ENCODE results near the gene FAM234B. TPM values are rescaled to one million over a fixed set of nuclear protein-coding genes. Genes with fewer than 3 reads are reported as not detected.

The FAM234B gene
- total and polyA plus RNA-seq, 2 experiments from 2014 or later, result 9.5 to 21.1 TPM

DNA sequence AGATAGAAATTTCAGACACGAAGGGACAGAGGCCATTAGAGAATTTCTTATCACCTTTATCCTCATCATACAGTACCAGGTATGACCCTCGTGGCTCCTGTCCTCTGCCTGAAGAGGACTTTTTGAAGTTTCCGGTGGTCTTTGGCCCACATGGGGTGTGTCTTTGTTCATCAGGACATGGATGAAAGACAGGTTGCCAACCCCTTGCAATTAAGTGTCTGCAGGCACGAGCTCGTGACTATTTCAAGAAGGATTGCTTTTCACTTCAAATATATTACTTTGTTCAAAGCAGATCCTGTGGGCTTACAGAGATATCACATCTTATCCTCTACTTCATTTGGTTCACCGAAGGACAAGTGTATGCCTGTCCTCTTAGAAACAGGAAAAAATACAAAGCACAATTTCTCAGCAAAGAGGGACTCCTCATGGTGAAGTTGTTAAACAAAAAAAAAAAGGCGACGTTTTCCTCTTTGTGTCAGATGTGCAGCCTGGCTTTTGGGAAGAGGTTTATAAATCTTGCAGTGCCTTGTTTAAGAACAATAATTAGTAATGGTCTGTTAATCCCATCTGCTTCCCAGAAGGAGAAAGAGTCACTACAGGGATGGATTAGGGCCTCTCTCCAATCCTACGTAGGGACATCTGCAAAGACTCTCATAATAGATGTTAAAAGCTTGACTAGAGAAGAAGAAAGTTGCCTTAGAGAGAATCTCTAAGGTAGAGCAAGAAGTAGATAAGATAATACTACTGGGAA lies 13.5 kb upstream of the FAM234B start (continued):
- TF ChIP-seq EZH2phosphoT487 (IDR thresholded peaks at IDR 0.05; ENCODE audit: unreplicated experiment), result no peak
- TF ChIP-seq, protein P1, sequence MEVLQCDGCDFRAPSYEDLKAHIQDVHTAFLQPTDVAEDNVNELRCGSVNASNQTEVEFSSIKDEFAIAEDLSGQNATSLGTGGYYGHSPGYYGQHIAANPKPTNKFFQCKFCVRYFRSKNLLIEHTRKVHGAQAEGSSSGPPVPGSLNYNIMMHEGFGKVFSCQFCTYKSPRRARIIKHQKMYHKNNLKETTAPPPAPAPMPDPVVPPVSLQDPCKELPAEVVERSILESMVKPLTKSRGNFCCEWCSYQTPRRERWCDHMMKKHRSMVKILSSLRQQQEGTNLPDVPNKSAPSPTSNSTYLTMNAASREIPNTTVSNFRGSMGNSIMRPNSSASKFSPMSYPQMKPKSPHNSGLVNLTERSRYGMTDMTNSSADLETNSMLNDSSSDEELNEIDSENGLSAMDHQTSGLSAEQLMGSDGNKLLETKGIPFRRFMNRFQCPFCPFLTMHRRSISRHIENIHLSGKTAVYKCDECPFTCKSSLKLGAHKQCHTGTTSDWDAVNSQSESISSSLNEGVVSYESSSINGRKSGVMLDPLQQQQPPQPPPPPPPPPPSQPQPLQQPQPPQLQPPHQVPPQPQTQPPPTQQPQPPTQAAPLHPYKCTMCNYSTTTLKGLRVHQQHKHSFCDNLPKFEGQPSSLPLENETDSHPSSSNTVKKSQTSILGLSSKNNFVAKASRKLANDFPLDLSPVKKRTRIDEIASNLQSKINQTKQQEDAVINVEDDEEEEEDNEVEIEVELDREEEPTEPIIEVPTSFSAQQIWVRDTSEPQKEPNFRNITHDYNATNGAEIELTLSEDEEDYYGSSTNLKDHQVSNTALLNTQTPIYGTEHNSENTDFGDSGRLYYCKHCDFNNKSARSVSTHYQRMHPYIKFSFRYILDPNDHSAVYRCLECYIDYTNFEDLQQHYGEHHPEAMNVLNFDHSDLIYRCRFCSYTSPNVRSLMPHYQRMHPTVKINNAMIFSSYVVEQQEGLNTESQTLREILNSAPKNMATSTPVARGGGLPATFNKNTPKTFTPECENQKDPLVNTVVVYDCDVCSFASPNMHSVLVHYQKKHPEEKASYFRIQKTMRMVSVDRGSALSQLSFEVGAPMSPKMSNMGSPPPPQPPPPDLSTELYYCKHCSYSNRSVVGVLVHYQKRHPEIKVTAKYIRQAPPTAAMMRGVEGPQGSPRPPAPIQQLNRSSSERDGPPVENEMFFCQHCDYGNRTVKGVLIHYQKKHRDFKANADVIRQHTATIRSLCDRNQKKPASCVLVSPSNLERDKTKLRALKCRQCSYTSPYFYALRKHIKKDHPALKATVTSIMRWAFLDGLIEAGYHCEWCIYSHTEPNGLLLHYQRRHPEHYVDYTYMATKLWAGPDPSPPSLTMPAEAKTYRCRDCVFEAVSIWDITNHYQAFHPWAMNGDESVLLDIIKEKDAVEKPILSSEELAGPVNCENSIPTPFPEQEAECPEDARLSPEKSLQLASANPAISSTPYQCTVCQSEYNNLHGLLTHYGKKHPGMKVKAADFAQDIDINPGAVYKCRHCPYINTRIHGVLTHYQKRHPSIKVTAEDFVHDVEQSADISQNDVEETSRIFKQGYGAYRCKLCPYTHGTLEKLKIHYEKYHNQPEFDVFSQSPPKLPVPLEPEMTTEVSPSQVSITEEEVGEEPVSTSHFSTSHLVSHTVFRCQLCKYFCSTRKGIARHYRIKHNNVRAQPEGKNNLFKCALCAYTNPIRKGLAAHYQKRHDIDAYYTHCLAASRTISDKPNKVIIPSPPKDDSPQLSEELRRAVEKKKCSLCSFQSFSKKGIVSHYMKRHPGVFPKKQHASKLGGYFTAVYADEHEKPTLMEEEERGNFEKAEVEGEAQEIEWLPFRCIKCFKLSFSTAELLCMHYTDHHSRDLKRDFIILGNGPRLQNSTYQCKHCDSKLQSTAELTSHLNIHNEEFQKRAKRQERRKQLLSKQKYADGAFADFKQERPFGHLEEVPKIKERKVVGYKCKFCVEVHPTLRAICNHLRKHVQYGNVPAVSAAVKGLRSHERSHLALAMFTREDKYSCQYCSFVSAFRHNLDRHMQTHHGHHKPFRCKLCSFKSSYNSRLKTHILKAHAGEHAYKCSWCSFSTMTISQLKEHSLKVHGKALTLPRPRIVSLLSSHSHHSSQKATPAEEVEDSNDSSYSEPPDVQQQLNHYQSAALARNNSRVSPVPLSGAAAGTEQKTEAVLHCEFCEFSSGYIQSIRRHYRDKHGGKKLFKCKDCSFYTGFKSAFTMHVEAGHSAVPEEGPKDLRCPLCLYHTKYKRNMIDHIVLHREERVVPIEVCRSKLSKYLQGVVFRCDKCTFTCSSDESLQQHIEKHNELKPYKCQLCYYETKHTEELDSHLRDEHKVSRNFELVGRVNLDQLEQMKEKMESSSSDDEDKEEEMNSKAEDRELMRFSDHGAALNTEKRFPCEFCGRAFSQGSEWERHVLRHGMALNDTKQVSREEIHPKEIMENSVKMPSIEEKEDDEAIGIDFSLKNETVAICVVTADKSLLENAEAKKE (CRISPR knock-in tag; IDR thresholded peaks at IDR 0.05), result no peak

DNA sequence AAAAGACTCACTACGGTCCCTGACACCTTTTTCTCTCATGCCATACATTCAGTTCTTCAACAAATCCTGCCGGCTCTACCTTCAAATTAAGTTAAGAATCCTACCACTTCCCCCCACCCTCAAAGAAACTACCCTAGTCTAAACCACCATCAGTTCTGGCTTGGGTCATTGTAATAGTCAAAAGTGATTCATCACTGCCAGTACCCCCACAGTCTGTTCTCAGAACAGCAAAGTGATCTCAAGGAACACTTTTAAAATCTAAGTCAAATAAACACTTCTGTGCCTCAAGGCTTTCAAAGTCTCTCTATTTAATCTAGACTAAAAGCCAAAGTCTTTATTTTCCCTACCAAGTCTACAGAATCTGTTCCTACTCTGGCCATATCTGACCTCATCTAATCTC lies 12.0 kb upstream of the FAM234B start:
- H3K27me3 Mint-ChIP-seq (ENCODE audit: insufficient read depth, low read depth, poor library complexity), result no peaks in the 10 kb centered on the region
- no peak for TF ChIP-seq EZH2phosphoT487 (IDR thresholded peaks at IDR 0.05; ENCODE audit: unreplicated experiment)
- no peak for TF ChIP-seq CREB1 (CRISPR knock-in tag; IDR thresholded peaks at IDR 0.05; ENCODE audit: low read depth)
- TF ChIP-seq NANOG (IDR thresholded peaks at IDR 0.05; ENCODE audit: borderline replicate concordance), result no peak
- TF ChIP-seq ZNF331 (CRISPR knock-in tag; IDR thresholded peaks at IDR 0.05; ENCODE audit: low read depth), result no peak
- no peak for TF ChIP-seq POLR2AphosphoS5 (IDR thresholded peaks at IDR 0.05; ENCODE audit: low read depth)
- TF ChIP-seq ZNF114 (CRISPR knock-in tag; IDR thresholded peaks at IDR 0.05), result no peak
- TF ChIP-seq, protein P2, sequence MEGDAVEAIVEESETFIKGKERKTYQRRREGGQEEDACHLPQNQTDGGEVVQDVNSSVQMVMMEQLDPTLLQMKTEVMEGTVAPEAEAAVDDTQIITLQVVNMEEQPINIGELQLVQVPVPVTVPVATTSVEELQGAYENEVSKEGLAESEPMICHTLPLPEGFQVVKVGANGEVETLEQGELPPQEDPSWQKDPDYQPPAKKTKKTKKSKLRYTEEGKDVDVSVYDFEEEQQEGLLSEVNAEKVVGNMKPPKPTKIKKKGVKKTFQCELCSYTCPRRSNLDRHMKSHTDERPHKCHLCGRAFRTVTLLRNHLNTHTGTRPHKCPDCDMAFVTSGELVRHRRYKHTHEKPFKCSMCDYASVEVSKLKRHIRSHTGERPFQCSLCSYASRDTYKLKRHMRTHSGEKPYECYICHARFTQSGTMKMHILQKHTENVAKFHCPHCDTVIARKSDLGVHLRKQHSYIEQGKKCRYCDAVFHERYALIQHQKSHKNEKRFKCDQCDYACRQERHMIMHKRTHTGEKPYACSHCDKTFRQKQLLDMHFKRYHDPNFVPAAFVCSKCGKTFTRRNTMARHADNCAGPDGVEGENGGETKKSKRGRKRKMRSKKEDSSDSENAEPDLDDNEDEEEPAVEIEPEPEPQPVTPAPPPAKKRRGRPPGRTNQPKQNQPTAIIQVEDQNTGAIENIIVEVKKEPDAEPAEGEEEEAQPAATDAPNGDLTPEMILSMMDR (conservative IDR thresholded peaks at IDR 0.05; ENCODE audit: low read depth in 2 of 2), result no peak
- TF ChIP-seq, protein P3, sequence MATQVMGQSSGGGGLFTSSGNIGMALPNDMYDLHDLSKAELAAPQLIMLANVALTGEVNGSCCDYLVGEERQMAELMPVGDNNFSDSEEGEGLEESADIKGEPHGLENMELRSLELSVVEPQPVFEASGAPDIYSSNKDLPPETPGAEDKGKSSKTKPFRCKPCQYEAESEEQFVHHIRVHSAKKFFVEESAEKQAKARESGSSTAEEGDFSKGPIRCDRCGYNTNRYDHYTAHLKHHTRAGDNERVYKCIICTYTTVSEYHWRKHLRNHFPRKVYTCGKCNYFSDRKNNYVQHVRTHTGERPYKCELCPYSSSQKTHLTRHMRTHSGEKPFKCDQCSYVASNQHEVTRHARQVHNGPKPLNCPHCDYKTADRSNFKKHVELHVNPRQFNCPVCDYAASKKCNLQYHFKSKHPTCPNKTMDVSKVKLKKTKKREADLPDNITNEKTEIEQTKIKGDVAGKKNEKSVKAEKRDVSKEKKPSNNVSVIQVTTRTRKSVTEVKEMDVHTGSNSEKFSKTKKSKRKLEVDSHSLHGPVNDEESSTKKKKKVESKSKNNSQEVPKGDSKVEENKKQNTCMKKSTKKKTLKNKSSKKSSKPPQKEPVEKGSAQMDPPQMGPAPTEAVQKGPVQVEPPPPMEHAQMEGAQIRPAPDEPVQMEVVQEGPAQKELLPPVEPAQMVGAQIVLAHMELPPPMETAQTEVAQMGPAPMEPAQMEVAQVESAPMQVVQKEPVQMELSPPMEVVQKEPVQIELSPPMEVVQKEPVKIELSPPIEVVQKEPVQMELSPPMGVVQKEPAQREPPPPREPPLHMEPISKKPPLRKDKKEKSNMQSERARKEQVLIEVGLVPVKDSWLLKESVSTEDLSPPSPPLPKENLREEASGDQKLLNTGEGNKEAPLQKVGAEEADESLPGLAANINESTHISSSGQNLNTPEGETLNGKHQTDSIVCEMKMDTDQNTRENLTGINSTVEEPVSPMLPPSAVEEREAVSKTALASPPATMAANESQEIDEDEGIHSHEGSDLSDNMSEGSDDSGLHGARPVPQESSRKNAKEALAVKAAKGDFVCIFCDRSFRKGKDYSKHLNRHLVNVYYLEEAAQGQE (IDR thresholded peaks at IDR 0.05; ENCODE audit: unreplicated experiment), result no peak
- TF ChIP-seq EZH2 (IDR thresholded peaks at IDR 0.05; ENCODE audit: low read depth, unreplicated experiment), result no peak
- no peak for TF ChIP-seq JUNB (IDR thresholded peaks at IDR 0.05; ENCODE audit: unreplicated experiment)
- no peak for TF ChIP-seq STAT1 (IDR thresholded peaks at IDR 0.05; ENCODE audit: unreplicated experiment)

More for the DNA sequence above, 12.0 kb upstream of the FAM234B start:
- DNase-seq (ENCODE audit: low spot score) (no peak), ATAC-seq (no peak)
- peaks cover 15% of the 10 kb centered on the region for H3K4me1 Mint-ChIP-seq
- Histone ChIP-seq H3K4me3 (no peak overlapping the region), H3K4me2 (no peak overlapping the region), H4K20me1 (replicated peaks; ENCODE audit: insufficient read depth) (no peaks in the 10 kb centered on the region), H2AFZ (0 out of 2 replicates have a peak overlapping the region, but pooled peaks have one; percentile 26), H3K36me3 (ENCODE audit: insufficient read depth) (no peaks in the 10 kb centered on the region), H3K27ac (ENCODE audit: low read depth) (no peak overlapping the region), H3K27me3 (ENCODE audit: insufficient read depth) (no peaks in the 10 kb centered on the region), H3K79me2 (replicated peaks; ENCODE audit: insufficient read depth) (no peaks in the 10 kb centered on the region), H3K4me1 (ENCODE audit: insufficient read depth) (peaks cover 16% of the 10 kb centered on the region), H3F3A (replicated peaks; ENCODE audit: low read depth) (no peaks in the 10 kb centered on the region), H3K9me2 (ENCODE audit: insufficient read depth) (no peaks in the 10 kb centered on the region)
- no peak overlapping the region for H3K27ac Mint-ChIP-seq
- no peak overlapping the region for H3K4me3 Mint-ChIP-seq
- no peaks in the 10 kb centered on the region for H3K36me3 Mint-ChIP-seq (ENCODE audit: low read depth)
- H3K9me3 Mint-ChIP-seq, result no peaks in the 10 kb centered on the region

All from GM23338 (cell line).